ENCODE data around the gene PTX4.

DNA sequence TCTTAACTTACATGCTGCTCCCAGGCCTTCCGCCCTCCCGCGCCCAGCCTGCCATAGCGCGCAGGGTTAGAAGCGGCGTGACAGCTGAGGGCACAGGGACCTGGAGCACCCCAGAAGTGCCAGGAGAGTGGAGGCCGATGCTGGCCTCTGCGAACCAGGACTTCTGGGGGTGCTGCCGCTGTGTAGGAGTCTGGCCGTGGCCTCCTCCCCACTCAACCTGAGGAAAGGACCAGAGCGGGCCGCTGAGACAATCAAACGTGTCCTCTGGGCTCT is 42.8 kb upstream of the PTX4 start:
- TF ChIP-seq, protein P1, sequence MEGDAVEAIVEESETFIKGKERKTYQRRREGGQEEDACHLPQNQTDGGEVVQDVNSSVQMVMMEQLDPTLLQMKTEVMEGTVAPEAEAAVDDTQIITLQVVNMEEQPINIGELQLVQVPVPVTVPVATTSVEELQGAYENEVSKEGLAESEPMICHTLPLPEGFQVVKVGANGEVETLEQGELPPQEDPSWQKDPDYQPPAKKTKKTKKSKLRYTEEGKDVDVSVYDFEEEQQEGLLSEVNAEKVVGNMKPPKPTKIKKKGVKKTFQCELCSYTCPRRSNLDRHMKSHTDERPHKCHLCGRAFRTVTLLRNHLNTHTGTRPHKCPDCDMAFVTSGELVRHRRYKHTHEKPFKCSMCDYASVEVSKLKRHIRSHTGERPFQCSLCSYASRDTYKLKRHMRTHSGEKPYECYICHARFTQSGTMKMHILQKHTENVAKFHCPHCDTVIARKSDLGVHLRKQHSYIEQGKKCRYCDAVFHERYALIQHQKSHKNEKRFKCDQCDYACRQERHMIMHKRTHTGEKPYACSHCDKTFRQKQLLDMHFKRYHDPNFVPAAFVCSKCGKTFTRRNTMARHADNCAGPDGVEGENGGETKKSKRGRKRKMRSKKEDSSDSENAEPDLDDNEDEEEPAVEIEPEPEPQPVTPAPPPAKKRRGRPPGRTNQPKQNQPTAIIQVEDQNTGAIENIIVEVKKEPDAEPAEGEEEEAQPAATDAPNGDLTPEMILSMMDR (optimal IDR thresholded peaks at IDR 0.05 in 1 of 3, IDR thresholded peaks at IDR 0.05 in 1 of 3, conservative IDR thresholded peaks at IDR 0.05 in 1 of 3; ENCODE audit: extremely low read depth in 1 of 3, insufficient read depth in 2 of 3, low read length in 3 of 3) = no peak
- TF ChIP-seq EZH2 (IDR thresholded peaks at IDR 0.05; ENCODE audit: low read length) = no peak

Measured in keratinocyte (primary cell).